Thyroid gland (tissue), 4 donors: ENCODE results near the gene SGSH.

ENCODE experiments used
- CTCF ChIP-seq, 6 experiments: fragments of 200-600 bp in 3 of 6; fragments of 450-650 bp in 3 of 6; sonication (generic) in 3 of 6; IDR thresholded peaks; one replicate each; pipeline ENCODE4 v1.5.1; 2016 to 2019; ENCODE audit warnings: antibody characterized with exemption in 6 of 6, mild to moderate bottlenecking in 2 of 6, inconsistent platforms in 1 of 6, moderate library complexity in 1 of 6
- POLR2A ChIP-seq, 2 donors: fragments of 450-650 bp; IDR thresholded peaks; one replicate each; pipeline ENCODE4 v1.6.1; 2017; ENCODE audit warnings: antibody characterized with exemption in 2 of 2, mild to moderate bottlenecking in 2 of 2, moderate library complexity in 1 of 2

- TF ChIP-seq POLR2A (IDR thresholded peaks at IDR 0.05), result no peak
- TF ChIP-seq CTCF (IDR thresholded peaks at IDR 0.05), result no peak
Observed at GRCh38 chr17:80168371-80168770, 51.8 kb downstream of the SGSH start.
